ENCODE results near the gene WFDC2. TPM values are rescaled to one million over a fixed set of nuclear protein-coding genes. Genes with fewer than 3 reads are reported as not detected.
"Not testable (repeated sequence)": the region's sequence is repeated elsewhere in the genome, so short reads cannot be mapped to it uniquely, and the experiment has no call there.

Gene WFDC2
- total RNA-seq, 8 experiments from 2014 or later: 1.2 to 10.0 (median 2.6) TPM; not detected in 1

DNA sequence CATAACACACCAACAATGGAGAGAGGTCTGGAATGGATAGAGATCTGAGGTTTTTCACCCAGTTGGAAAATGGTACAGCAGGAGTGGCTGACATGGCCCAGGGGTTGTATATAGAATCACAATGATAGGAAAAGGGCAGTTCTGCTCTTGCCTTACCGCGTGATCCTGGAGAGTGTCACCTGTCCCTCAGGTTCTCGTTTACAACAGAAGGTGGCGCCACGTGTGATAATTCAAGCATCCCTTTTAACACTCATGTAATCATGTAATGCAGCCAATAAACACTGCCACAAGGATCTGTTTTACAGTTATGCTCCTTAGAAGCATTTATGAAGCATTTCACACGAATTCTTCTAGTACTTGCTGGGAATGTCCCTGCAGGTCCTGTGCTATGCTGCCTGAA lies 12.9 kb upstream of the WFDC2 start:
- 0 to 30% (median 10%) methylated on average over 1 to 6 of the region's 6 CpGs; no CpG with 5 or more reads in 1 of the 10 experiments for WGBS, 10 experiments
- in situ Hi-C loops (cut with MboI; ENCODE audit: low pct_unique_long_range_greater_than_20kb in 2 of 9, low sequenced_read_pairs in 9 of 9, unreplicated experiment in 9 of 9): no loop called here
- no peaks in the 10 kb centered on the region for H3K4me1 ChIP-seq (replicated peaks in 1 of 2)
- H3K4me3 ChIP-seq: no peak overlapping the region
- peak in 4 of 8 experiments; percentile 18 to 78 (median 42) for ATAC-seq (replicated peaks in 6 of 8)
- no peak overlapping the region for H3K27ac ChIP-seq

DNA sequence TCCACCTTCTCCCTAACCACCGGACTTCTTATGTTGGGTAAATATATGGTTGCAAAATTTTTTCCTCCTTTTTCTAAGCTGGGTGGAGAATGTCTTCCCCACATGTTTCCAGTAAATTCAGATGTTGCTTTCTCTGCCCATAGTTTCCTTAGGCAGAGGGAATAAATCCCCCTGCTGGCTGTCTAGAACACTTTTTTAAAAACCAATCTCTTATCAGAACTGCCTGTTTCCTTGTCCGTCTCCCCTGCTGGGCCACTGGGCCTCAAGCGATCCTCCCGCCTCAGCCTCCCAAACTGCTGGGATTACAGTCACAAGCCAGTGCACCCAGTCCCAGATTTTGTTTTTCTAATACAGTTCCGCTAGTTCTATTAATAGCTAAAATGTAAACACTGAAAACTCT lies 9.9 kb upstream of the WFDC2 start:
- no peak overlapping the region for H3K27ac ChIP-seq
- in situ Hi-C loops (cut with MboI; ENCODE audit: low pct_unique_long_range_greater_than_20kb in 2 of 9, low sequenced_read_pairs in 9 of 9, unreplicated experiment in 9 of 9): no loop called here
- ATAC-seq (replicated peaks in 6 of 8): peak in 3 of 8 experiments; percentile 61 to 81 (median 68)
- H3K4me3 ChIP-seq: no peak overlapping the region
- no peaks in the 10 kb centered on the region for H3K4me1 ChIP-seq (replicated peaks in 1 of 2)
- WGBS, 10 experiments: 37 to 100% (median 81%) methylated on average over 1 to 5 of the region's 5 CpGs; no CpG with 5 or more reads in 2 of the 10 experiments

DNA sequence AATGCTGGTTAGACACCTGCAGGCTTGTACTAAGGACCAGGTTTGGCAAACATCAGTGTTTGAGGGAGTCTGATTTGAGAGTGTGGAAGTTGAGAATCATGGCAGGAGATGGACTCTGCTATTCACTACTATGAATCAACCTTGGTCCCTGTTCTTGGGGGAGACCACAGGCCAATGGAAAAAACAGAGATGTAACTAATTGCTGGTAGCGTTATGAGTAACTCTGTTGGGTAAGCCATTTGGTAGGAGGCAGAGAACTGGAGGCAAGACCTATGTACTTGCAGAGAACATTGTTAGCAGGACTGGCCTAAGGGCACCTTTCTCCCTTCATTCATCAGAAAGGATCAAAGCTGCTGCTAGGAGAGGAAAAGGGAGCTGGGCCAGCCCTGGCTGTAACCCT lies 8.3 kb upstream of the WFDC2 start:
- in situ Hi-C loops (cut with MboI; ENCODE audit: low pct_unique_long_range_greater_than_20kb in 2 of 9, low sequenced_read_pairs in 9 of 9, unreplicated experiment in 9 of 9): no loop called here
- 18 to 100% (median 82%) methylated on average over 1 of the region's 1 CpG; no CpG with 5 or more reads in 3 of the 10 experiments for WGBS, 10 experiments
- no peaks in the 10 kb centered on the region for H3K4me1 ChIP-seq (replicated peaks in 1 of 2)
- H3K4me3 ChIP-seq: no peak overlapping the region
- ATAC-seq (replicated peaks in 6 of 8): no peak
- H3K27ac ChIP-seq: no peak overlapping the region

DNA sequence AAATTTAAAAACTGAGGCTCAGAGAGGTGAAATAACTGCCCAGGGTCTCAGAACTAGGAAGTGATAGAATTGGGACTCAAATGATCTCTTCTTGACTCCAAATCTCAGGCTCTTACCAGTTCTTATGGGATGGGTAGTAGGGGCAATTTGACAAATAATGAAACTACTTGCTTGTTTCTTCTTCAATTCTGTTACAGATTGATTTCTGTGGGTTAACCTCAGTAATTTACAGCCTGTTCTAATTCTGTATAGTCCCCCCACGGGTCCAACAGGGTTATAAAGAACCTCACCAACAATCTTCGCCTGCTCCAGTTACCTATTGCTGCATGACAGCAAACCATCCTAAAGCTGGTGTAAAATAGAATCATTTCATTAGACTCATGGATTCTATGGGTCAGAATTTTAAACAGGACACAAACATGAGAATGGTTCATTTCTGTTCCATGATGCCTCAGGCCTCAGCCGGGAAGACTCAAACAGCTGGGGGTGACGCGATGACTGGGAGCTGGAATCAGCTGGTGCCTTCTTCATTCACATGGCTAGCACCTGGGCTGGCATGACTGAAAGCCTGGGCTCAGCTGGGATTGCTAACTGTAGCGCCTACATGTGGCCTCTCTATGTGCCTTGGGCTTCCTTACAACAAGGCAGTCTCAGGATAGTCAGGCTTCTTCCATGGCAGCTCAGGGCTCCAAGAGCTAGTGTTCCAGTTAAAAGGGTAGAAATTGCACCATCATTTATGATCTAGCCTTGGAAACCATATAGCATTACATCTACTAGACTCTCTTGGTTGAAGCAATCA lies 6.6 kb upstream of the WFDC2 start:
- in situ Hi-C loops (cut with MboI; ENCODE audit: low pct_unique_long_range_greater_than_20kb in 2 of 9, low sequenced_read_pairs in 9 of 9, unreplicated experiment in 9 of 9): no loop called here
- peak in 1 of 8 experiments; percentile 52 for ATAC-seq (replicated peaks in 6 of 8)
- Histone ChIP-seq H3K4me1 (replicated peaks in 1 of 2) (no peaks in the 10 kb centered on the region), H3K4me3 (no peak overlapping the region), H3K27ac (no peak overlapping the region)
- 10 to 93% (median 74%) methylated on average over 2 to 4 of the region's 6 CpGs; no CpG with 5 or more reads in 1 of the 10 experiments for whole genome bisulfite sequencing, 10 experiments

- Histone ChIP-seq H3K4me3 (no peak overlapping the region), H3K4me1 (replicated peaks in 1 of 2) (no peaks in the 10 kb centered on the region), H3K27ac (no peak overlapping the region)
- no peak for ATAC-seq (replicated peaks in 6 of 8)
- in situ Hi-C loops (cut with MboI; ENCODE audit: low pct_unique_long_range_greater_than_20kb in 2 of 9, low sequenced_read_pairs in 9 of 9, unreplicated experiment in 9 of 9): no loop called here
- WGBS, 10 experiments: 6 to 86% (median 53%) methylated on average over 1 to 4 of the region's 4 CpGs
These were observed 5.8 kb upstream of the WFDC2 start for GRCh38 chr20:45463709-45464108.

DNA sequence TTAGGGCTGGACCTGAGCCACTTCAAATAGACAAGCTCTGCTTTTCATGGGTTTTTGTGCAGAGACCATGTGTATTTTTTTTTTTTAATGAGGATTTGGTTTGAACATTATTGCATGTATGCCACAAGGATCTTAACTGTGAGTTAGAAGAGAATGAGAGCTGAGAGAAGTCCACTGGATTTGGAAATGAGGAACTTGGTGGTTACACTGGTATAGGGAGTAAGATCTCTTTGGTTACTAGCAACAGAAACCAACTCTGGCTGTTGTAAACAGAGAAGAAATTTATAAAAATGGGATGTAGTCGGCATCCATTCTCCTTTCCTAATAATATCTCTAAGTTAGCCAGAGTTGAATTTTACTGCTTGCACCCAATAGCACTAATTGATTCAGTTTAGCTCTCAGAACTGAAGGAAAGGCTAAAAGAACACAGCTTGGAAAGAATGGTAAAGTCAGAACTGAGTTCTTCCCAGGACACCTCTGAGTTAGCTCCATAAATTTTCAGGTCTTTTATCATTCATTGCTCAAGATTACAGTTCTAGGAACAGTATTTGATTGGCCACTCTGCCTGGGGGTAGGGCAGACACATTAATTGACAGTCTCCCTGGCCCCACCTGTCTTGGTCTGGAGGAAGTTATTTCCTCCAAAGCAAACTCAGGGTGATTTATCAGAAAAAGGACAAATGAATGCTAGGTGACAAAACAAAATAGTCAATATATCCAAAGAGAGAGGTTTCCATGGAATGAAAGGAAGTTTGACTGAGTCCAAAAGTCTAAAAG lies 3.9 kb upstream of the WFDC2 start:
- 20 to 100% (median 43%) methylated on average over 1 of the region's 1 CpG; no CpG with 5 or more reads in 4 of the 10 experiments for WGBS, 10 experiments
- Histone ChIP-seq H3K4me3 (no peak overlapping the region), H3K4me1 (replicated peaks in 1 of 2) (peaks cover 3 to 12% of the 10 kb centered on the region in 2 donors), H3K27ac (no peak overlapping the region)
- ATAC-seq (replicated peaks in 6 of 8): no peak
- in situ Hi-C loops (cut with MboI; ENCODE audit: low pct_unique_long_range_greater_than_20kb in 2 of 9, low sequenced_read_pairs in 9 of 9, unreplicated experiment in 9 of 9): no loop called here

GRCh38 chr20:45467172-45467571 lies 2.4 kb upstream of the WFDC2 start:
- Histone ChIP-seq H3K27ac (no peak overlapping the region), H3K4me3 (no peak overlapping the region), H3K4me1 (replicated peaks in 1 of 2) (peaks cover 11 to 21% of the 10 kb centered on the region in 2 donors)
- no peak for ATAC-seq (replicated peaks in 6 of 8)
- 0 to 100% (median 80%) methylated on average over 1 to 4 of the region's 6 CpGs; no CpG with 5 or more reads in 3 of the 10 experiments for WGBS, 10 experiments
- in situ Hi-C loops (cut with MboI; ENCODE audit: low pct_unique_long_range_greater_than_20kb in 2 of 9, low sequenced_read_pairs in 9 of 9, unreplicated experiment in 9 of 9): no loop called here

DNA sequence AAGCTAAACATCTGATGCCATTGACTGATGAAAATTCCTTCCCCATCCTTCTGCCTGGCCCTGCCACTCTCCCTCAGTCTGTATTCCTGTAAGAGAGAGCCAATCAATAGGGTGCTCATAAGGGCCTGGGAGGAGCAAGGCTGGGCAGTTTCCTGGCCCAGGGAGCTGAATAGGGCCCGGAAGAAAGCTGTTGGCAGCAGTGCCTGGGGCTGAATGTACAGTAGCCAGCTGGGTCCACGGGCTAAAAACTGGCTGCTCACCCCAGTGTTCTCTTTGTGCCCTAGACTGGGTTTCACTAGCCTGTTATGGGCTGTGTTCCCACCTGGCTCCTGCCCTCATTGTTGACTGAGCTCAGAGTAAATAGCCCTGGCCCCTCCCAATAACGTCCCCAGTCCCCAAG lies 1.7 kb upstream of the WFDC2 start:
- in situ Hi-C loops (cut with MboI; ENCODE audit: low pct_unique_long_range_greater_than_20kb in 2 of 9, low sequenced_read_pairs in 9 of 9, unreplicated experiment in 9 of 9): no loop called here

DNA sequence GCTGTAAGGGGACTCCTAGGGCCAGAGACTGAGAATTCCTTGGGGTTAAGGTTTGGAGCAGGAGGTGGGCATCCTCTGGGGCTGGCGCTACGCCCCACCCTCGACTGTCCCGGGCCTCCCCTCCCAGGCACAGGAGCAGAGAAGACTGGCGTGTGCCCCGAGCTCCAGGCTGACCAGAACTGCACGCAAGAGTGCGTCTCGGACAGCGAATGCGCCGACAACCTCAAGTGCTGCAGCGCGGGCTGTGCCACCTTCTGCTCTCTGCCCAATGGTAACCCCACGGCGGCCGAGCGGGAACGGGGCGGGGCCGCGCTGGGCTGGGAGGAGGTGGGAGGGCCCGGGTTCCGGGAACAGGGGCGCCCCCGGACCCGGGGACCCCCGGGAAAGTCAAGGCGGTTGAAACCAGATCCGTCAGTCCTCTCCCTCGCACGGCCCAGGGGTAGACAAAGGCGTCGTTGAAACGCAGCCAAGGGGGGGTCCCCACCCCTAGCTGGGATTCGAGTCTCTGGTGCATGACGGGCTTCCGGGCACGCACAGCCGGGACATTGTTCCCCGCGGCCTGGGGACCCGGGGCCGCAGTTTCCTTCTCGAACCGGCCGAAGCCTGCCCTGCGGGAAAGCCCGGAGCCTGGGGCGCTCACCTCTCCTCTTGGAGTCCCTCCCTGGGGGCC lies 844 bp downstream of the WFDC2 start:
- Histone ChIP-seq H3K27ac (peak overlapping the region; percentile 3 to 14), H3K4me1 (replicated peaks in 1 of 2) (peaks cover 11 to 21% of the 10 kb centered on the region in 2 donors), H3K4me3 (peak overlapping the region; percentile 3 to 25 (median 22))
- WGBS, 10 experiments: 0% methylated on average over 1 of the region's 50 CpGs; no CpG with 5 or more reads in 9 of the 10 experiments
- peak; percentile 76 to 90 (median 86) for ATAC-seq (replicated peaks in 6 of 8)
- in situ Hi-C loops (cut with MboI; ENCODE audit: low pct_unique_long_range_greater_than_20kb in 2 of 9, low sequenced_read_pairs in 9 of 9, unreplicated experiment in 9 of 9): no loop called here

More for the DNA sequence above, 1.7 kb upstream of the WFDC2 start:
- peak in 1 of 8 experiments; percentile 36 for ATAC-seq (replicated peaks in 6 of 8)
- H3K27ac ChIP-seq: no peak overlapping the region
- peaks cover 11 to 21% of the 10 kb centered on the region in 2 donors for H3K4me1 ChIP-seq (replicated peaks in 1 of 2)
- no peak overlapping the region for H3K4me3 ChIP-seq
- 10% methylated on average over 2 of the region's 3 CpGs; no CpG with 5 or more reads in 9 of the 10 experiments for WGBS, 10 experiments

DNA sequence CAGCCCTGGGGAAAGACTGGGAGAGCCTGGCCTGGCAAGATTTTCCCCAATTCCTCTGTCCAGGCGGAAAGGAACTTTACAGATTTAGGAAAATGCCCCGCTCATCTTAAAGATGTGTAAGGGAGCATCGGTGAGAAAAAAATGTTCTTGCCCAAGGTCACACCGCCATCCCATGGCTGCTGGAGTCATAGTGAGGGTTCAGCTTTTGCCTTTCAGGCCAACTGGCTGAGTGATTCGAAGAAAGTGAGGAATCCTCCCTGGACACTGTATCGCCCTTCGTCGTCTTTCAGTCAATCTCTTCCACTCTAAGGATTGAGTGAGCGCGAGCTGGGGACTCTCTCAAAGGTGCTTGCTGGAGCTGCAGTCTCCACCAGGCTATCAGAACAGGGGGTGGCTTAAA lies 1.4 kb downstream of the WFDC2 start:
- in situ Hi-C loops (cut with MboI; ENCODE audit: low pct_unique_long_range_greater_than_20kb in 2 of 9, low sequenced_read_pairs in 9 of 9, unreplicated experiment in 9 of 9): no loop called here

GRCh38 chr20:45472286-45472685 lies 2.7 kb downstream of the WFDC2 start:
- H3K4me3 ChIP-seq; ATAC-seq (replicated peaks in 6 of 8); in situ Hi-C loops (cut with MboI; ENCODE audit: low pct_unique_long_range_greater_than_20kb in 2 of 9, low sequenced_read_pairs in 9 of 9, unreplicated experiment in 9 of 9); H3K27ac ChIP-seq: not testable (repeated sequence)
- WGBS, 10 experiments: 0 to 100% (median 63%) methylated on average over 1 to 2 of the region's 3 CpGs; no CpG with 5 or more reads in 5 of the 10 experiments
- H3K4me1 ChIP-seq (replicated peaks in 1 of 2): peaks cover 11 to 21% of the 10 kb centered on the region in 2 donors

More for the DNA sequence above, 1.4 kb downstream of the WFDC2 start:
- Histone ChIP-seq H3K4me3 (peak overlapping the region in 4 of 5 donors; percentile 17 to 25 (median 23)), H3K4me1 (replicated peaks in 1 of 2) (peaks cover 11 to 21% of the 10 kb centered on the region in 2 donors), H3K27ac (peak overlapping the region; percentile 3 to 14)
- ATAC-seq (replicated peaks in 6 of 8): peak; percentile 5 to 32 (median 20)
- WGBS, 10 experiments: 5 to 67% (median 64%) methylated on average over 2 to 7 of the region's 10 CpGs; no CpG with 5 or more reads in 5 of the 10 experiments

GRCh38 chr20:45477530-45478148 lies 8.1 kb downstream of the WFDC2 start:
- H3K4me3 ChIP-seq; H3K27ac ChIP-seq; in situ Hi-C loops (cut with MboI; ENCODE audit: low pct_unique_long_range_greater_than_20kb in 2 of 9, low sequenced_read_pairs in 9 of 9, unreplicated experiment in 9 of 9); ATAC-seq (replicated peaks in 6 of 8); H3K4me1 ChIP-seq (replicated peaks in 1 of 2): not testable (repeated sequence)
- WGBS, 10 experiments: 0 to 86% (median 20%) methylated on average over 1 to 3 of the region's 7 CpGs; no CpG with 5 or more reads in 5 of the 10 experiments
